ENCODE results near the gene ACOT7.
A peak's percentile ranks its signal among the peaks of the same experiment; 100 is the strongest.
"Not testable (repeated sequence)": the region's sequence is repeated elsewhere in the genome, so short reads cannot be mapped to it uniquely, and the experiment has no call there.

Gene ACOT7, protein sequence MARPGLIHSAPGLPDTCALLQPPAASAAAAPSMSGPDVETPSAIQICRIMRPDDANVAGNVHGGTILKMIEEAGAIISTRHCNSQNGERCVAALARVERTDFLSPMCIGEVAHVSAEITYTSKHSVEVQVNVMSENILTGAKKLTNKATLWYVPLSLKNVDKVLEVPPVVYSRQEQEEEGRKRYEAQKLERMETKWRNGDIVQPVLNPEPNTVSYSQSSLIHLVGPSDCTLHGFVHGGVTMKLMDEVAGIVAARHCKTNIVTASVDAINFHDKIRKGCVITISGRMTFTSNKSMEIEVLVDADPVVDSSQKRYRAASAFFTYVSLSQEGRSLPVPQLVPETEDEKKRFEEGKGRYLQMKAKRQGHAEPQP

DNA sequence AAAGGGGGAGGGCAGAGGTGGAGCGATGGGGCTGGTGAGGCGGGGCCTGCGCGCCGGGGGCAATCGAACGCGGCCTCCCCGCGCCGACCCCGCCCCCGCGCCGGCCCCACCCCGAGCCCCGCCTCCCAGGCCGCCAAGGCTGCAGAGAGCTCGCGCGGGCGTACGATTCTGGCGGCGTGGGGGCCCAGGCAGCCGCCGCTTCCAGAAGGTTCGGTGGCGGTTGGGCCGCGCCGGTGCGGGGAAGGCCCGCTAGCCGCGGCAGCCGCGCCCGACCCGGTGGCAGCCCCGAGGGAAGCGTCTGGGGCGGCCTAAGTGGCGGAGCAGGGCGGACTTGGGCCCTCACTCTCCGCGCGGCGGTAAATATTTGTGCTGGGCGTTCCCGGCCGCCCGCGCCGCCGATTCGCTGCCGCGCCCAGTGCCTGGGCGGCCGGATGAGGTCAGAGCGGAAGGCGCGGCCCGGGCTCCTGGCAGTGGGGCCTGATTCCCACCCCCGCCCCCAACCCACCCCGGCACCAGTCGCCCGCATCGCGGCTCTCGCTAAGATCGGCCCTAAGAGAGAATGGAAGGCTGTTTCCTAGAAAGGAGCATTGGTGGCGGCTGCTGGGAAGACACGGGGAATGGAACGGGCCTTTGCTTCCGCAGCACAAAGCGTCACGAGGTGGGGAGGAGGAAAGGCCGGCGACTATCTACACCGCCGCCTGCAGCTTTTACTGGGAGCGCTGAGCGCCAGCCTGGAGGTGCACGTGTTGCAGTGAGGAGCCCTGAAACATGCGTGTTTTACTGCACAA, at the start of gene ACOT7:
Gene ACOT7, minus strand, starts transcription at position 368 of the 788 bp plus-strand sequence. CDS start 368 bp downstream, outside the sequence.
- DNase-seq: peak; percentile 90

DNA sequence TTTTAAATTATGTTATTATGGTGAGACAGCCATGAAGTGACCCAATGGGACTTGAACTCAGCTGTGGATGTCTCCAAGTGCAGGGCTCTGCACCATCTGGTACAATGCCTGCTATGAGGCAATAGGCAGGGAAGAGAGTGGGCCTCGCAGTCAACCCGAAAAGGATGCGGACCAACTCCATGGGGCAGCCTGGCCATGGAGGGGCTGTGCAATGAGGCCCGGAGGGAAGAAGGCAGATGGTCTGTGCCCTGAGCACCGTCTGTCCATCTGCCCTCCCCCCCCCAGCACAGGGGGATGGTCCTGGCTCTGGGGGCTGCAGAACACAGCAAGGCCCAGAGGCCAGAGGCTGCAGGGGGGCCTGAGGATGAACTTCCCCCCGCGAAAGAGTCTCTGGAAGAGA, 48.0 kb upstream of the ACOT7 start:
- no peak for DNase-seq

DNA sequence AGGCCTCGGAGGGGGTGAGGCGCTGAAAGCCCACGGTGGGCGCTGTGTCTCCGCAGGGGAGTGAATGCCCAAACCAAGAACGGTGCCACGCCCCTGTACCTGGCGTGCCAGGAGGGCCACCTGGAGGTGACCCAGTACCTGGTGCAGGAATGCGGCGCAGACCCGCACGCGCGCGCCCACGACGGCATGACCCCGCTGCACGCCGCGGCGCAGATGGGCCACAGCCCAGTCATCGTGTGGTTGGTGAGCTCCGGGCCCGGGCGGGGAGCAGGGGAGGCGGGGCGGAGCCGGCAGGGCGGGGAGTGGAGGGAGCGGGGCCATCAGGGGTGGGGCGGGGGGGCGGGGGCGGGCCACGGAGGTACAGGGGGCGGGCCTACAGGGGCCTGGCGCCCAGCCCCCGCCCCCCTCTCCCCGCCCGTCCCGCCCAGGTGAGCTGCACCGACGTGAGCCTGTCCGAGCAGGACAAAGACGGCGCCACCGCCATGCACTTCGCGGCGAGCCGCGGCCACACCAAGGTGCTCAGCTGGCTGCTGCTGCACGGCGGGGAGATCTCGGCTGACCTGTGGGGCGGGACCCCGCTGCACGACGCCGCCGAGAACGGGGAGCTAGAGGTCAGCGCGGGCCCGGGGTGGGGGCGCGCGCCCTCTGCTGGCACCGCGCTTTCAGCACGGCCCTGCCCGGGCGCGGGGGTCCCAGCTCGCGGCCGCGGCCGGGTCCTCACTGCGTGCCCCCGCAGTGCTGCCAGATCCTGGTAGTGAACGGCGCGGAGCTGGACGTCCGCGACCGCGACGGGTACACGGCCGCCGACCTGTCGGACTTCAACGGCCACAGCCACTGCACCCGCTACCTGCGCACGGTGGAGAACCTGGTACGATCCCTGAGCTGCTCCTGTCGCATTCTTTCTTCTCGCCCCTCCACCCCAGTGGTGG, 46.9 kb upstream of the ACOT7 start:
- no peak for DNase-seq

DNA sequence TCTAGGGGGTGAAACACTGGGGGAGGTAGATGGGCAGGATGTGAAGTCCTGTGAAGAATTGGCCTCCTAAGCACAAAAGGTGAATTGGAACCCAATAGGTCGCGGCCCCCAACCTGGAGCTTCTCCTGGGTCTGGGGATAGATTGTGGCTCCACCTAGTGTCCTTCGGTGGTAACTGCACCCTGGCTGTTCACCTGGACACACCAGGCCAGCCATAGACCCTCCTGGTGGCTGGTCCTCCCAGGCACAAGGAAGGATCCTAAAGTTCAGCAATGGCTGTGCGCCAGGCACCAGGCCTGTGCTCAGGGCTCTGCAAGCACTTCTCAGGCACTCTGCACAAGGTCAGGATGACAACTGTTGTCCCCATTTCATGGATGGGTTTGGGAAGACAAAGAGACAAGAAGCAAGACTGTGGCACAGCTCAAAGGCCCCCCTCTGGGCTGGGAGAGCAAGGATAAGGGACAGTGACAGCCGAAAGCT, 44.5 kb upstream of the ACOT7 start:
- peak; percentile 37 for DNase-seq

DNA sequence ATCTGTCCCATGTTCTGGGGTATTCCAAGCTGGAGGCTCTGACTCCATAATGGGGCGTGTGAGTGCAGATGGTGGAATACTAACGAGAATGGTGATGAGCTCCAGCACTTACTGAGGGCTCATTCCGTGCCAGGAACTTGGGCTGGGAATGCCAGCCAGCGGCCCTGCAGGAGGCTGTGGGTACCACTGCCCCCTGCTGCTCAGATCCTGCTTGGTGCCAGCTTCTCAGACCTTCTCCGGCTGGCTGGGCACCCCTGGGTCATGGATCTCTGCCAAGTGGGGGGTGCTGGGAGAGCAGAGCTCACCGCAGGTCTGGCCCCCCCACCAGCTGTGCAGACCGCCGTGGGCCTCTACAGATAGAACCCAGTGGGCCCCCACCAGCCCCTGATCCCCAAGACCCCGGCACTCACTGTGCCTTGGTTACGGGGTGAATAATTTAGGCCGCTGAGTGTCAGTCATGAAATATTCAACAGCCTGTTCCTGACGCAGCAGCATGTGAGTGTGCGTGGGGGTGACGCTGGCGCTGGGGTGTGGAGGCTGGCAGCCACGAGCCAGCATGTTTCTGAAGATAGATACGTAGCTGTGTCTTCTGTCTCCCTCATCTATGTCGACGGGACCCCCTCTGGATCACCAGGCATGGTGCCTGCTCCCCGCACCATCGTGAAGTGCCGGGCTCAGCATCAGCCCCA, 43.6 kb upstream of the ACOT7 start:
- DNase-seq: peak; percentile 41

DNA sequence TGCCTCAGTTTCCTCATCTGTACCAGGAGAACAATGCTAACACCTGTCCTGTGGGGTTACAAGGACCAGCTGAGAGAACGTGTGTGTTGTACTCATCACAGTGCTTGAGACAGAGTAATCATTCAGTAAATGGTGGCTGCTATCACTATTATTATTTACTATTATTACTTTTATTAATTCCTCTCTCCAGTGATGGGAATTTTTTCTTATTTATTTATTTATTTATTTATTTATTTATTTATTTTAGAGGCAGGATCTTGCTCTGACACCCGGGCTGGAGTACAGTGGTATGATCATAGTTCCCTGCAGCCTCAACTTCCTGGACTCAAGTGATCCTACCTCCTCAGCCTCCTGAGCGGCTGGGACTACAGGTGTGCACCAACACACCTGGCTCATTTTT, 42.7 kb upstream of the ACOT7 start:
- DNase-seq: not testable (repeated sequence)

DNA sequence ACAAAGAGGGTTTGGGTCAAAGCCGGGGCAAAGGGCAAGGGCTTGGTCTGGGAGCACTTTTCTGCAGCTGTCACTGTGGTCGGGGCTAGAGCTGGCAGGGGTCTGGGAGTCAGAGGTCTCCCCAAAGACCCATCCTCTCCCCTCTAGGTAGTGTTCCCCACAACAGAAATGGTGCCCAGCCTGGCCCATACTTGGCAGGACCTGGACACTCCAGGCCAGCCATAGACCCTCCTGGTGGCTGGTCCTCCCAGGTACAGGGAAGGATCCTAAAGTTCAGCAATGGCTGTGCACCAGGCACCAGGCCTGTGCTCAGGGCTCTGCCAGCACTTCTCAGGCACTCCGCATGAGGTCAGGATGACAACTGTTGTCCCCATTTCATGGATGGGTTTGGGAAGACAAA, 42.0 kb upstream of the ACOT7 start:
- no peak for DNase-seq

DNA sequence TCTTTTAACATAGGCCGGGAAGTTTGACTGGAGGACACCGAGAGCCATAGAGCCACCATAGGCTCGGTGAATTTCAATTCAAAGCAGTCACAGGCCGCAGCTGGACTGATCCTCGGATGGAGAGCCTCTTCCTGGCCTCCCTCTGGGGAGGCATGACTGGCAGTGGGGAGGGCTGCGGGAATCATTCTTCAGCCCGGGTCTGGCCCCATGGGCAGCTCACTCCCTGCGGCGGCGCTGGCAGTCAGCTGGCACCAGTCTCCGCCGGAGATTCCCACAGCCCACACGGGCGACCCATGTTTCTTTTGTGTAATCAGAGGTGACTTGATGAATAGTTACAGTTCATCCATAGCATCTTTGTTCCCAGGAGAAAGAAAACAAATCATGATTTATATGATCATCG, 41.6 kb upstream of the ACOT7 start:
- no peak for DNase-seq

DNA sequence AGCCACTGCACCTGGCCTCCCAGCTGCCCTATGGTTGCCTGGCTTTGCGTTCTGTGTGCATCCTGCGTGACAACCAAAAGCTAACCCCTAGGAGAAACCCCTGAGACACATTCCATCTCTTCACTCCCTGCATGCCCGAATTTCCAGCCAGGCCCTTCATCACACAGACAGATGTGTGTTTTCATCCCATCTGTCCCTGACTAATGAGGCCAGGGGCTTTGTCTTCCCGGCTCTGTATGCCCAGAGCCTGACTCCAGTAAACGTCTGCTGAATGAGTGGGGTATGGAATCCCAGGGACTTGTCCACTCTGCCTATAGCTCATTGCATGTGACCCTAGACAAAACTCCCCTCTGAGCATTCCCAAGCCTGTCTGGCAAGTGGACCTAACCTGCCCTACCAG, 40.6 kb upstream of the ACOT7 start:
- no peak for DNase-seq

DNA sequence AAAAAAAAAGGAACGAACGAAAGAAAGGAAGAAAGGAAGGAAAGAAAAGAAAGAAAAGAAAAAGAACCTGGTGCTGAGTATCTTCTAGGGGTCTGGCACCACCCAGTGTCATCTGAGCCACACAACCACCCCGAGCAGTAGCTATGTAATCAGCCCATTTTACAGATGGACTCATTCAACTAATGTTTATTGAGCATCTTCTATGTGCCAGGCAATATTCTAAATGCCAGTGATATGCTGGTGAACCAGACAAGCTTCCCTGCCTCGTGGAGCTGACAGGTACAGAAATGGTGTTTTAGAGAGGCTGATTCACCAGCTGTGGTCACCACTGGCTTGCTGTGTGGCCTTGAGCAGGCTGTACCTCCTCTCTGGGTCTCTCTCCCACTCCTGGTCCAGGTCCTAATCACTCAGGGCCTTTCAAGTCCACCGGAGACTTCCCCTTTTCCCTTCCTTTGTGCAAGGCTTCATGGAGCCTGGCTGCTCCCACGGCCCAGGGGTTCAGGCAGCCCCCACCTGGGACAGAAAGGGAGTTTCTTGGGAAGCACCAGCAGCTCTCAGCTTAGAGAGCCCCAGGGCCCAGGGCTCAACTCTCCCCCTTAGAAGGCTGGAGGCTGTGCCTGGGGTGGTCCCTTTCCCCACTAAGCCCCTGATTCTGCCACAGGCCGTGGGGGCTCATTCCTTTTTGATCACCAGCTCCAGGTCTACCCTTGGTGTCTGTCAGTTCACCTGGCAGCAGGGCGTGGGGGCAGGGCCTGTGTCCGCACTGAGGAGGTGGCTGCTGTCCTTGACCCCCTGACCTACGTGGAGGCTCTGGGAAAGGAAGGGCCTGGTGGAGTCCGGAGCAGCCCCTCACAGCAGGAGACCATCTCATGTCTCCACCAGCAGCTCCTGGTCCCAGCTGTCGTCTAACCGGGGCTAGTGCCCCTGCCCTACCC, 38.3 kb upstream of the ACOT7 start:
- not testable (repeated sequence) for DNase-seq

DNA sequence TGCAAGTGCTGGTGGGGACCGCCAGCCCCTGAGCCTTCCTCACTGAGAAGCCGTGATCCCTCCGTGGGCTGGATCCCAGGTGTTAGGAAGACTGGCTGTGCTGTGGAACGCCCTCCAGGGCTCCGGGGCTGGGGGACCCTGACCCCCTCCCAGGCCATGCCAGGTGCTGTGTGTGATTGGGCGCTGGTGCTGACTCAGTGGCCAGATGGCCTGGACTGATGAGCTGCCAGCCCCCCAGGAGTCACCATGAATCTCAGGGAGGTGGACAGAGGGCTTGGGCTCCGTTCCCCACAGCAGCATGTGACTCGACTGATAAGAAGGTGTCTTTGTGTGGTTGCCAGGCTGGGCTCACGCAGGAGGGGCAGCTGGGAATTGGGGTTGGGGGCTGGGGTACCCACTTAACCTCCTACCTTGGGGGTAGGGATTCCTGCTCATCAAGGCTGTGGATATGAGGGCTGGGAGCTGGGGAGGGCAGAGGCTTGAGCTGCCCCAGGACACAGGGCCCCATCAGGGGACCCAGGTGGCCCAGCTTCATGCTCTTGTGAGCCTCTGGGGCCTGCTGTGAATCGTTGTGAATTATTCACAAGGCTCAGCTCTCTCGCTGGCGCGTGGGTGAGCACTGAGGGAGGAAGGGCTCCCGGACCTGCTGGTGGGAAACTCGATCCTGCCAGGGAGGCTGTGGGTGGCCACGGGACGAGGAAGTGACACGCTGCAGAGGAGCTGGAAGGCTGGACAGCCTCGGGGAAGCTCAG, 36.3 kb upstream of the ACOT7 start:
- DNase-seq: not testable (repeated sequence)

DNA sequence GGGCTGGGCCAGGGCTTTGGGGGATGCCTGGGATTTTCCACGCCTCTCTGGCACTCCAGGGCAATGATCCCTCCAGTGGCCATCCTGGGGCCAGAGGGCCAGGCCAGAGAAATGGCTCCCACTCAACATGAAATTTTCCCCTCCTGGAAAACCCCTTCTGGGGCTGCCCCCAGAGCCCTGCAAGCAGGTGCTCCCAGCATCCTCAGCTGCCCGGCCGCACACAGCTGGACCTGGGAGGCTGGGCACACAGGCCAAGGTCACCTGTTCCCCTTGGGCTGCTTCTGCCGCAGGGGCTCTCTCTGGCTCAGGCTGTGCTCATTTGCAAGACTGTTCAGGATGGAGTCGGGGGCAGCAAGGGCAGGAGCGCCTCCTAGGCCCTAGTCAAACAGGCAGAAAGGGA, 34.9 kb upstream of the ACOT7 start:
- not testable (repeated sequence) for DNase-seq

DNA sequence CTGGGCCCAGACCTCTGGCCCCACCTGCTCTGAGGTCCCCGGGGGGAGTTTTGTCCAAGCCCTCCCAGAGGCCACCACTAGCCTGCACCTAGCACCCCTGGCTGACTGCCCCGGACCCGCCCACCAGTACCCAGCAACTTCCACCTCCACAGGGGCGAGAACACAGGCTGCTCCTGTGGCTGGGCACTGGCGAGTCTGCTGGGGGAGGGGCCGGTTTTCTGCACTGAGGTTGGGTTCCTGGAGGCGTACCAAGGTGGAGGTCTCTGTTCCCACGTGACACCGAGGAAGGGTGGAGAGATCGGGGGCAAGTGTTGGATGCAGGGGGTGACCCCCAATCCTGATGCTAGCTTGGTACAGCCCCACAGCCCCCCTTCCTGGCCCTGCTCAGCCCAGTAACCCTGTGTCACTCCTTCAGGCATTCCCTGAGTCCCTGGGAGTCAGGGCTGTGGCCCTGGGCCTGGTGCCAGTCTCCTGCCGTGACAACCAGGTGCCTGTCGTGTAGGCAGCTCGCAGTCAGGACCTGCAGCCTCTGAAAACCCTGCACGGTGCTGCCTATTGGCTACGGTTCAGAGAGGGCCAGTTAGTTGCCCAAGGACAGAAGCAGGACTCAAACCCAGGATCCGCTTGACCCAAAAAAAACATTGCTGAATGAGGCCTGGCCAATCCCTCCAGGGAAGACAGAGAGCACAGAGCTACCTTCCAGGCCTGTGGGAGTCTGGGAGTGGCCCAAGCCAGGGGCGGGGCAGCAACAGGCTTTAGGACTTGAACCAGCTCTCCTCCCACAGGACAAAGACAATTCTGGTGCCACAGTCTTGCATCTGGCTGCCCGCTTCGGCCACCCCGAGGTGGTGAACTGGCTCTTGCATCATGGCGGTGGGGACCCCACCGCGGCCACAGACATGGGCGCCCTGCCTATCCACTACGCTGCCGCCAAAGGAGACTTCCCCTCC, 34.1 kb upstream of the ACOT7 start:
- no peak for DNase-seq

DNA sequence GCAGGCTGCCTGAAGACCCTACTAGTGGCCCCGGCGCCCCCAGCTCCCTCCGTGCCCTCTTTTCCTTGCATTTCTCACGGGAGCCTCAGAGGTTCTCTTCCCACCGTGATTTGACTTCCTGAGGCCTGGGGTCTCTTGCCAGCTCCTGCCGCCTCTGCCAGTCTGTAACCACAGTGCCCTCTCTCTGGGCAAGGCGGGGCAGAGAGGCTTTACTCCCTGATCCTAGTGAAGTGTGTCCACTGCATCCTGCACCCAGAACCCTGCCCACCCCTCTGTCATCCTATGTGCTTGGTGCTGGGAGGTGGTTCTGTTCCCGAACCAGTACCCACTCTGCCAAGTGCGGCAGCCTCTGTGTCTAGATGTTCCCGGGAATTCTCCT, 33.4 kb upstream of the ACOT7 start:
- DNase-seq: no peak

DNA sequence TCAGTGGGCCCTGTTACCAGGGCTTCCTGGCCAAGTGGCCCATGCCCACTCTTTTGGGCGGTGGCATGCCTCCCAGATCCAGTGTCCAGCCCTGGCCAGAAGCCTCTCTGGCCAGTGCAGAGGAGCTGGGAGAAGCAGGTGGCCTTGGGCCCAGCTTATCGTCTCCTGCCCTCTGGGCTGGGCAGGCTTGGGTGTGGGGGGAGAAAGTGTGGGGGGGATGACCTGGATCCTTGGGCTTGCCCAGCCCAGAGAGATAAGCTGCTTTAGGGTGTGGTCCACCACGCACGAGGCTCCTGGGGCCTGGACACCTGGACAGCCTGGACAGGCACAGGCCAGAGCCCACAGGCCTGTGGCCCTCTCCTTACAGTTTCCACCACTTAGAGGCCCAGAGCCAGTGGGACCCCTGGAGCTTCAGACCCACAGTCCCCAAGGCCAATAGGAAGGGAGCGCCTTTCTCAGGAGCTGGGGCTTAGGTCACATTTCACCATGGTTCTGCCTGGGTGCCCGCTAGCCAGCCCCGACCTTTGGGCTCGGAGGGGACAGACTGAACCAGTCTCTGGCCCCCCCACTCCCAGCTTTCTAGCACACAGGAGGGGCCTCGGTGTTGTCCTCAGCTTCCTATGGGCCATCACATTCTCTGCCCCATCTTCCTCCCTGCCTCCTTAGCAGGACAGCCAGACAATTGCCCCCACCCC, 32.9 kb upstream of the ACOT7 start:
- DNase-seq: no peak

DNA sequence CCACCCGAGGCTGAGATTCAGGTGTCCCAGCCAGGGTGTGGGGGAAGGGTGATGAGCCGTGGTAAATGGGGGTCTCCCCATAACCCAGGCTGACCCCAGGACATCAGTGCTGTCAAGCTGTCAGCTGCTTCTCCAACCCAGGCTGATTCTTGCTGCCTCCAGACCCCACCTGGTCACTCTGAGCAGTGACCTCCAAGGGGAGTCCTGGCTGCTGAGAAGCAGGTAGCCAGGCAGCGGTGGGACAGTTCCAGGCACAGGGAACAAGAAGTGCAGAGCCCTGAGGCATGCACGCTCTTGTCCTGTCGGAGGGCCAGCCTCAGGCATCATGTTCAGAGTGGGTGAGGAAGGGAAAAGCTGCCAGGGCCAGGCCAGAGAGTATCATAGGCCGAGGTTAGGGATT, 32.1 kb upstream of the ACOT7 start:
- DNase-seq: no peak

DNA sequence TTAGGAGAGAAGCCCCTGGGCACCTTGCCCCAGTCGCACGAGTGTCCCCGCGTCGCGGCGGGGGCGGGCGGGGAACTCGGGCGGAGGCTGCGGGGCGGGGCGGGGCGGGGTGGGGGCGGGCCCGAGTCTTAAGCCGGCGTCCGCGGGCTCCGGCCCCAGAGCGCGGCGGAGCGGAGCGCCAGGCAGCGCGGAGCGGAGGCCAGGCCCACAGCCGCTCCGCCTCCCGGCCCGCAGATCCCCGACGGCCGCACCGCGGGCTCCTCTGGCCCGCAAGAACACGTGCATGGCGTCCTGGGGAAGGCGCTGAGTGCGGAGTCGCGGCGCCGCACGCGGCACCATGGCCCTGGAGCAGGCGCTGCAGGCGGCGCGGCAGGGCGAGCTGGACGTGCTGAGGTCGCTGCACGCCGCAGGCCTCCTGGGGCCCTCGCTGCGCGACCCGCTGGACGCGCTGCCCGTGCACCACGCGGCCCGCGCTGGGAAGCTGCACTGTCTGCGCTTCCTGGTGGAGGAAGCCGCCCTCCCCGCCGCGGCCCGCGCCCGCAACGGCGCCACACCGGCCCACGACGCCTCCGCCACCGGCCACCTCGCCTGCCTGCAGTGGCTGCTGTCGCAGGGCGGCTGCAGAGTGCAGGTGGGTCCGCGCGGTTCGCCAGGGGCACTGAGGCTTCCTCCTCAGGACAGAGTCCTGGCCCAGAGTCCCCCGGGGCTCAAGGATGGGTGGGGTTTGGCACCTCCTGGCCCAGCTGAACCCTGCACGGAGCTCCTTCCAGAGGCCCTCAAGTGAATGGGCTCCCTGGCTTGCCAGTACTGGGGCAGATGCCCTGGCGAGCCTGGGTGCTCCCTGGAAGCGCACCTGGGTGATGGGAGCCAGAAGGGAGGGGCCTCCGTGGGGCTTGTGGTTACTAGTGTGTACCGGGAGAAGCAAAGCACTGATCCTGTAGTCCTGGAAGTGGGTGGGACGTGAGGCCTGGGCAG, 31.3 kb upstream of the ACOT7 start, which contains the start of gene ESPN:
Gene ESPN, plus strand, starts transcription at position 158 of the 975 bp plus-strand sequence. Its CDS starts 180 bp downstream, at position 338.
- DNase-seq: no peak

Measured in midbrain (tissue), 1 donor.